OCI-LY1 (cell line): ENCODE results near the gene MIOX.
A peak's percentile ranks its signal among the peaks of the same experiment; 100 is the strongest.

Source experiments
- H2AFZ ChIP-seq: fragments of 200-600 bp; sonication (generic), shearing (Covaris generic); 2 replicates; pipeline ENCODE4 v1.6.0; 2014; ENCODE audit warnings: antibody characterized with exemption, mild to moderate bottlenecking, low read length
- H3F3A ChIP-seq: fragments of 200-600 bp; sonication (generic), shearing (Covaris generic); 2 replicates; pipeline ENCODE4 v1.6.0; 2014; ENCODE audit warnings: mild to moderate bottlenecking, antibody characterized with exemption, low read length, moderate library complexity; ENCODE audit not compliant: insufficient read depth
- H3K27ac ChIP-seq: fragments of 200-600 bp; sonication (generic); 2 replicates; pipeline ENCODE4 v1.5.1; 2014; ENCODE audit warnings: low read length, mixed run types, mild to moderate bottlenecking, low read depth; ENCODE audit not compliant: poor library complexity, severe bottlenecking
- H3K27me3 ChIP-seq: fragments of 200-600 bp; sonication (generic); 2 replicates; pipeline ENCODE4 v1.6.0; 2014; ENCODE audit warnings: antibody characterized with exemption, mild to moderate bottlenecking, low read length, moderate library complexity; ENCODE audit not compliant: insufficient read depth
- H3K36me3 ChIP-seq: fragments of 200-600 bp; sonication (generic); 2 replicates; pipeline ENCODE4 v1.6.1; 2014; ENCODE audit warnings: mild to moderate bottlenecking, antibody characterized with exemption, low read length, moderate library complexity, mixed read lengths; ENCODE audit not compliant: insufficient read depth
- H3K4me1 ChIP-seq: fragments of 200-600 bp; sonication (generic); 2 replicates; pipeline ENCODE4 v1.5.1; 2014; ENCODE audit warnings: mild to moderate bottlenecking, low read length, moderate library complexity; ENCODE audit not compliant: insufficient read depth, severe bottlenecking
- H3K4me2 ChIP-seq: fragments of 200-600 bp; sonication (generic), shearing (Covaris generic); 2 replicates; pipeline ENCODE4 v1.6.1; 2014; ENCODE audit warnings: low read length
- H3K4me3 ChIP-seq: fragments of 200-600 bp; sonication (generic); 2 replicates; pipeline ENCODE4 v1.5.1; 2014; ENCODE audit warnings: low read length, low read depth, mild to moderate bottlenecking, mixed read lengths; ENCODE audit not compliant: poor library complexity, severe bottlenecking
- H3K79me2 ChIP-seq: fragments of 200-600 bp; shearing (Covaris generic); 2 replicates; pipeline ENCODE4 v1.6.1; 2016; ENCODE audit warnings: mixed run types, low read length, mixed read lengths; ENCODE audit not compliant: insufficient read depth
- H3K9ac ChIP-seq: fragments of 200-600 bp; sonication (generic), shearing (Covaris generic); 2 replicates; pipeline ENCODE4 v1.6.1; 2014; ENCODE audit warnings: mild to moderate bottlenecking, low read length, mixed read lengths
- H3K9me2 ChIP-seq: fragments of 200-600 bp; sonication (generic), shearing (Covaris generic); 2 replicates; pipeline ENCODE4 v1.6.1; 2014; ENCODE audit warnings: low read depth, mild to moderate bottlenecking, low read length, mixed read lengths
- H3K9me3 ChIP-seq: fragments of 200-600 bp; shearing (Covaris generic); 2 replicates; pipeline ENCODE4 v1.6.1; 2014; ENCODE audit warnings: low read length, mixed read lengths
- H4K20me1 ChIP-seq: fragments of 200-600 bp; sonication (generic), shearing (Covaris generic); 2 replicates; pipeline ENCODE4 v1.6.0; 2016; ENCODE audit warnings: mild to moderate bottlenecking, low read length; ENCODE audit not compliant: insufficient read depth
- CTCF ChIP-seq: fragments of 200-600 bp; sonication (generic), shearing (Covaris generic); IDR thresholded peaks from 2 replicates; pipeline ENCODE4 v1.5.1; 2017; ENCODE audit warnings: mild to moderate bottlenecking, antibody characterized with exemption, low read length, moderate library complexity, mixed read lengths
- EZH2 ChIP-seq: fragments of 200-600 bp; sonication (generic), shearing (Covaris generic); IDR thresholded peaks from 2 replicates; pipeline ENCODE4 v1.8.0; 2017; ENCODE audit warnings: borderline replicate concordance, mixed run types, mild to moderate bottlenecking, antibody characterized with exemption, low read length, moderate library complexity, mixed read lengths

Gene MIOX

GRCh38 chr22:50487290-50488005 lies 789 bp downstream of the MIOX start:
- peaks cover 28% of the 10 kb centered on the region for H3K4me1 ChIP-seq
- TF ChIP-seq CTCF, result no peak
- no peak for TF ChIP-seq EZH2
- no peaks in the 10 kb centered on the region for H3K79me2 ChIP-seq
- H2AFZ ChIP-seq, result no peak overlapping the region
- peak overlapping the region; percentile 49 for H3K4me2 ChIP-seq
- H4K20me1 ChIP-seq, result no peaks in the 10 kb centered on the region
- H3K9me3 ChIP-seq, result no peaks in the 10 kb centered on the region
- H3F3A ChIP-seq, result no peaks in the 10 kb centered on the region
- H3K36me3 ChIP-seq, result no peaks in the 10 kb centered on the region
- H3K9me2 ChIP-seq, result no peaks in the 10 kb centered on the region
- H3K27me3 ChIP-seq, result no peaks in the 10 kb centered on the region
- peak overlapping the region; percentile 25; the same call in 1 of the 2 replicates for H3K9ac ChIP-seq
- H3K4me3 ChIP-seq, result peak overlapping the region; percentile 19
- H3K27ac ChIP-seq, result no peak overlapping the region

- Histone ChIP-seq H3K4me3 (no peak overlapping the region), H4K20me1 (no peaks in the 10 kb centered on the region), H3F3A (no peaks in the 10 kb centered on the region), H3K27ac (no peak overlapping the region), H3K9me2 (no peaks in the 10 kb centered on the region), H3K79me2 (no peaks in the 10 kb centered on the region), H2AFZ (no peak overlapping the region), H3K9ac (no peak overlapping the region), H3K27me3 (no peaks in the 10 kb centered on the region), H3K9me3 (no peaks in the 10 kb centered on the region), H3K4me2 (no peak overlapping the region), H3K36me3 (no peaks in the 10 kb centered on the region), H3K4me1 (peaks cover 28% of the 10 kb centered on the region)
- TF ChIP-seq CTCF, result no peak
- no peak for TF ChIP-seq EZH2
Observed at GRCh38 chr22:50488006-50488677, 1.5 kb downstream of the MIOX start.

- H3K27me3 ChIP-seq, result no peaks in the 10 kb centered on the region
- H3K27ac ChIP-seq, result no peak overlapping the region
- TF ChIP-seq EZH2 (no peak), CTCF (no peak)
- no peaks in the 10 kb centered on the region for H3K36me3 ChIP-seq
- no peaks in the 10 kb centered on the region for H4K20me1 ChIP-seq
- H2AFZ ChIP-seq, result no peak overlapping the region
- H3K4me3 ChIP-seq, result no peak overlapping the region
- H3K9me3 ChIP-seq, result no peaks in the 10 kb centered on the region
- no peak overlapping the region for H3K4me2 ChIP-seq
- peaks cover 26% of the 10 kb centered on the region for H3K4me1 ChIP-seq
- no peak overlapping the region for H3K9ac ChIP-seq
- no peaks in the 10 kb centered on the region for H3F3A ChIP-seq
- H3K79me2 ChIP-seq, result no peaks in the 10 kb centered on the region
- no peaks in the 10 kb centered on the region for H3K9me2 ChIP-seq
Observed at GRCh38 chr22:50488886-50489285, 2.2 kb downstream of the MIOX start.
